HCEC 1CT (cell line): ENCODE data around the gene SLC23A1.
"Not testable (repeated sequence)": the region's sequence is repeated elsewhere in the genome, so short reads cannot be mapped to it uniquely, and the experiment has no call there.

ENCODE experiments used
- DNase-seq: peaks from one replicate; pipeline ENCODE4 v3.0.0-alpha.2; 2017

The SLC23A1 gene

GRCh38 chr5:139383275-139383992 is at the start of gene SLC23A1:
Gene SLC23A1 (minus strand): TSS chr5:139383297. CDS start chr5:139383253, 44 bp downstream.
- no peak for DNase-seq

GRCh38 chr5:139431706-139432105 is 48.6 kb upstream of the SLC23A1 start:
- DNase-seq: no peak

GRCh38 chr5:139430015-139430414 is 46.9 kb upstream of the SLC23A1 start:
- no peak for DNase-seq

- peak; percentile 57 for DNase-seq
Measured at GRCh38 chr5:139426203-139426885, 43.2 kb upstream of the SLC23A1 start.

- DNase-seq: no peak
Measured at GRCh38 chr5:139425497-139425896, 42.4 kb upstream of the SLC23A1 start.

- DNase-seq: peak; percentile 72
Measured at GRCh38 chr5:139422307-139422893, 39.3 kb upstream of the SLC23A1 start.

GRCh38 chr5:139419226-139420192 is 36.4 kb upstream of the SLC23A1 start:
- no peak for DNase-seq

- DNase-seq: no peak
Measured at GRCh38 chr5:139418793-139419192, 35.7 kb upstream of the SLC23A1 start.

- DNase-seq: no peak
Measured at GRCh38 chr5:139417214-139417613, 34.1 kb upstream of the SLC23A1 start.

- no peak for DNase-seq
Measured at GRCh38 chr5:139416651-139417050, 33.6 kb upstream of the SLC23A1 start.

GRCh38 chr5:139415869-139416268 is 32.8 kb upstream of the SLC23A1 start:
- no peak for DNase-seq

GRCh38 chr5:139415221-139415861 is 32.2 kb upstream of the SLC23A1 start:
- no peak for DNase-seq

- no peak for DNase-seq
Measured at GRCh38 chr5:139414581-139415130, 31.6 kb upstream of the SLC23A1 start.

- no peak for DNase-seq
Measured at GRCh38 chr5:139413963-139414362, 30.9 kb upstream of the SLC23A1 start.

GRCh38 chr5:139413153-139413552 is 30.1 kb upstream of the SLC23A1 start:
- no peak for DNase-seq

GRCh38 chr5:139410993-139411828 is 28.1 kb upstream of the SLC23A1 start:
- no peak for DNase-seq

- DNase-seq: no peak
Measured at GRCh38 chr5:139410121-139410992, 27.3 kb upstream of the SLC23A1 start.

GRCh38 chr5:139409116-139409515 is 26.0 kb upstream of the SLC23A1 start:
- not testable (repeated sequence) for DNase-seq

GRCh38 chr5:139408191-139408590 is 25.1 kb upstream of the SLC23A1 start:
- DNase-seq: no peak

- no peak for DNase-seq
Measured at GRCh38 chr5:139407517-139407916, 24.4 kb upstream of the SLC23A1 start.
